Fibroblast of villous mesenchyme (primary cell): ENCODE results near the gene ROPN1B. TPM values are rescaled to one million over a fixed set of nuclear protein-coding genes. Genes with fewer than 3 reads are reported as not detected.
A peak's percentile ranks its signal among the peaks of the same experiment; 100 is the strongest.
"Not testable (repeated sequence)": the region's sequence is repeated elsewhere in the genome, so short reads cannot be mapped to it uniquely, and the experiment has no call there.

Experiments used
- DNase-seq: peaks from one replicate; pipeline ENCODE4 v3.0.0-alpha.2; 2010; ENCODE audit warnings: low read depth
- H3K4me3 ChIP-seq: 2 replicates; pipeline ENCODE4 v1.5.1; 2011; ENCODE audit warnings: low read depth, mild to moderate bottlenecking, low read length
- total RNA-seq: library from RNA; depleted of rRNA; stranded (reverse); fragments of >200 nt; gene quantifications from 2 replicates; pipeline ENCODE4 v1.2.3, GENCODE V29; 2012
- TF ChIP-seq, protein P1 (sequence below): IDR thresholded peaks from 2 replicates; pipeline ENCODE4 v1.5.1; 2012; ENCODE audit warnings: low read depth, mild to moderate bottlenecking, low read length; ENCODE audit not compliant: insufficient read depth

The ROPN1B gene
- total RNA-seq, 1 donor: 0.43 TPM

DNA sequence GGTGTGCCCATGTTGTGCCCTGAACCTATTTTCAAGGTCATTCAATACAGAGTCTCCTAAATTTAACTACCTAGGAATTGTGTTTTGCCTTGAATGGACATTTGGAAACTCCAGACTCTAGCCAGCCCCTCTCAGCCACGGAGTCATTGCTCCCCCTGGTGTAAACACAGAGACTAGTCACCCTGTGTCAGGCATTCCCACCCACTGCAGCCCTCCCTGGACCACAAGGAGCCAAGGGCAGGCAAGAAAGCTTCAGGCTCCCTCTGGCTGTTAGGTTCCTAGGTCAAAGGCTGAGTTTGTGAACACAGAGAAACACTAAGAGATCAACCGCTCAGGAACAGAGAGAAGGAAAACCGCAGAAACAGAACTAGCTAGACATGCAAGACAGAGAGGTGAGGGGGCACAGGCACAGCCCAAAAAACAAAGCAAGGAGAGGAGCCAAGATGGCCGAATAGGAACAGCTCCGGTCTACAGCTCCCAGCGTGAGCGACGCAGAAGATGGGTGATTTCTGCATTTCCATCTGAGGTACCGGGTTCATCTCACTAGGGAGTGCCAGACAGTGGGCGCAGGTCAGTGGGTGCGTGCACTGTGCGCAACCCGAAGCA, 32.7 kb upstream of the ROPN1B start:
- H3K4me3 ChIP-seq: not testable (repeated sequence)
- TF ChIP-seq, protein P1, sequence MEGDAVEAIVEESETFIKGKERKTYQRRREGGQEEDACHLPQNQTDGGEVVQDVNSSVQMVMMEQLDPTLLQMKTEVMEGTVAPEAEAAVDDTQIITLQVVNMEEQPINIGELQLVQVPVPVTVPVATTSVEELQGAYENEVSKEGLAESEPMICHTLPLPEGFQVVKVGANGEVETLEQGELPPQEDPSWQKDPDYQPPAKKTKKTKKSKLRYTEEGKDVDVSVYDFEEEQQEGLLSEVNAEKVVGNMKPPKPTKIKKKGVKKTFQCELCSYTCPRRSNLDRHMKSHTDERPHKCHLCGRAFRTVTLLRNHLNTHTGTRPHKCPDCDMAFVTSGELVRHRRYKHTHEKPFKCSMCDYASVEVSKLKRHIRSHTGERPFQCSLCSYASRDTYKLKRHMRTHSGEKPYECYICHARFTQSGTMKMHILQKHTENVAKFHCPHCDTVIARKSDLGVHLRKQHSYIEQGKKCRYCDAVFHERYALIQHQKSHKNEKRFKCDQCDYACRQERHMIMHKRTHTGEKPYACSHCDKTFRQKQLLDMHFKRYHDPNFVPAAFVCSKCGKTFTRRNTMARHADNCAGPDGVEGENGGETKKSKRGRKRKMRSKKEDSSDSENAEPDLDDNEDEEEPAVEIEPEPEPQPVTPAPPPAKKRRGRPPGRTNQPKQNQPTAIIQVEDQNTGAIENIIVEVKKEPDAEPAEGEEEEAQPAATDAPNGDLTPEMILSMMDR: peak; percentile 57
- peak; percentile 30 for DNase-seq

DNA sequence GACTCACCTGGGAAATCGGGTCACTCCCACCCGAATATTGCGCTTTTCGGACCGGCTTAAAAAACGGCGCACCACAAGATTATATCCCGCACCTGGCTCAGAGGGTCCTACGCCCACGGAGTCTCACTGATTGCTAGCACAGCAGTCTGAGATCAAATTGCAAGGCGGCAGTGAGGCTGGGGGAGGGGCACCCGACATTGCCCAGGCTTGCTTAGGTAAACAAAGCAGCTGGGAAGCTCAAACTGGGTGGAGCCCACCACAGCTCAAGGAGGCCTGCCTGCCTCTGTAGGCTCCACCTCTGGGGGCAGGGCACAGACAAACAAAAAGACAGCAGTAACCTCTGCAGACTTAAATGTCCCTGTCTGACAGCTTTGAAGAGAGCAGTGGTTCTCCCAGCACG, 32.1 kb upstream of the ROPN1B start:
- not testable (repeated sequence) for H3K4me3 ChIP-seq

GRCh38 chr3:125947806-125948205, 21.2 kb upstream of the ROPN1B start:
- peak; percentile 30 for DNase-seq
- not testable (repeated sequence) for H3K4me3 ChIP-seq

More for the DNA sequence above, 32.1 kb upstream of the ROPN1B start:
- not testable (repeated sequence) for DNase-seq

DNA sequence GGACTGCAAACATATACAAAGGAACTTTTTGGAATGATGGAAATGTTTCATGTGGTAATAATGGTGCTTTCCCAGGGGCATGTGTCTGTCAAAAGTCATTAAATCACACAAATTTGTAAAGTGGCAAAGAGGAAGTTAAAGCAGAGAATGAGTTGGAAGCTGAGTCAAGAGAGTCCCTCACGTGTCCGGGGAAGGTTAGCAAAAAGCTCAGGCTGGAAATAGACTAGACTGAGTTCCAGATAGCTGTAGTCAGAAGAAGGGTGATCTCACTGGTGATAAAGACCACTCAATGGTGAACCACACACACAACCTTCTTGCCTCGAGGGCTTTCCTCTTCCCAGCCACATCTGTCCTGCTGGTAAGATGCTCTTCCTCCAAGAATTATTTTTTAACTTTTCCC, 20.1 kb upstream of the ROPN1B start:
- H3K4me3 ChIP-seq: not testable (repeated sequence)
- peak; percentile 13 for DNase-seq

GRCh38 chr3:125951176-125951575, 17.8 kb upstream of the ROPN1B start:
- DNase-seq: not testable (repeated sequence)

DNA sequence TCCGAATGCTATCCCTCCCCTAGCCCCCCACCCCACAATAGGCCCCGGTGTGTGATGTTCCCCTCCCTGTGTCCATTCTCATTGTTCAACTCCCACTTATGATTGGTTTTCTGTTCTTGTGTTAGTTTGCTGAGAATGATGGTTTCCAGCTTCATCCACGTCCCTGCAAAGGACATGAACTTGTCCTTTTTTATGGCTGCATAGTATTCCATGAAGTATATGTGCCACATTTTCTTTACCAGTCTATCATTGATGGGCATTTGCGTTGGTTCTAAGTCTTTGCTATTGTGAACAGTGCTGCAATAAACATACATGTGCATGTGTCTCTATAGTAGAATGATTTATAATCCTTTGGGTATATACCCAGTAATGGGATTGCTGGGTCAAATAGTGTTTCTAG, 12.0 kb upstream of the ROPN1B start:
- H3K4me3 ChIP-seq, DNase-seq: not testable (repeated sequence)

More at GRCh38 chr3:125951176-125951575, 17.8 kb upstream of the ROPN1B start:
- H3K4me3 ChIP-seq: not testable (repeated sequence)

DNA sequence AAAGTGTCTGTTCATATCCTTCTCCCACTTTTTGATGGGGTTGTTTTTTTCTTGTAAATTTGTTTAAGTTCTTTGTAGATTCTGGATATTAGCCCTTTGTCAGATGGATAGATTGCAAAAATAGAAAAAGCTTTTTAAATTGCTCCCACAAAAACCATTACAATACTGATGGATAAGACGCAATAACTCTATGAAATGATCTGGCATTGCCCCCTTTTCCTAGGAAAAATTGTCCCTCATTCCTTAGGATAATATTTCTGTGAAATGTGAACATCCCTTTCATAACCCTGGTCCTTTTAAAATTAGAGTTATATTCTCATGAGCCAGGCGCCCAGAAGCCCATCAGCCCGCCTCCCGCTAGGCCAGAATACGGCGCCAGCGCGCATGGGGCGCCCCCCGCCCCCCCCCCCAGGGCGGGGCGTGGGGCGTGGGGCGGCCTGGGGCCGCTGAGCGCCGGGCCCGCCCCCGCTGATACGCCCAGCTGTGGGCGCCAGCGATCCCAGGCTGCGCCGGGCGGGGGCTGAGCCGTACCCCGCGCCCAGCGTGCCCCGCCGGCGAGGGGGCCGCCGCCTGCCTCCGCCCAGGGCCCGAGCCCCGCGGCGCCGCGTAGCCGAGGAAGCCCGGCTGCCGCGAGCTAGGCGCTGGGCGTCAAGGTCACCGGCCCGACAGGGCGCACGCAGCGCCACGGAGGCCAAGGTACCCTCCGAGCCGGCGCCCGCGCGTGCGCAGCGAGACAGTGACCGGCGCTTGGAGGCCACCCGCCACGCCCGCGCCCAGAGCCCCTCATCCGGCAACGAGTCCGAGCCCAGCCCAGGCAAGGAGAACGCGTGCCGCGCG, 11.1 kb upstream of the ROPN1B start:
- H3K4me3 ChIP-seq: no peak overlapping the region
- TF ChIP-seq, protein P1: no peak
- no peak for DNase-seq

DNA sequence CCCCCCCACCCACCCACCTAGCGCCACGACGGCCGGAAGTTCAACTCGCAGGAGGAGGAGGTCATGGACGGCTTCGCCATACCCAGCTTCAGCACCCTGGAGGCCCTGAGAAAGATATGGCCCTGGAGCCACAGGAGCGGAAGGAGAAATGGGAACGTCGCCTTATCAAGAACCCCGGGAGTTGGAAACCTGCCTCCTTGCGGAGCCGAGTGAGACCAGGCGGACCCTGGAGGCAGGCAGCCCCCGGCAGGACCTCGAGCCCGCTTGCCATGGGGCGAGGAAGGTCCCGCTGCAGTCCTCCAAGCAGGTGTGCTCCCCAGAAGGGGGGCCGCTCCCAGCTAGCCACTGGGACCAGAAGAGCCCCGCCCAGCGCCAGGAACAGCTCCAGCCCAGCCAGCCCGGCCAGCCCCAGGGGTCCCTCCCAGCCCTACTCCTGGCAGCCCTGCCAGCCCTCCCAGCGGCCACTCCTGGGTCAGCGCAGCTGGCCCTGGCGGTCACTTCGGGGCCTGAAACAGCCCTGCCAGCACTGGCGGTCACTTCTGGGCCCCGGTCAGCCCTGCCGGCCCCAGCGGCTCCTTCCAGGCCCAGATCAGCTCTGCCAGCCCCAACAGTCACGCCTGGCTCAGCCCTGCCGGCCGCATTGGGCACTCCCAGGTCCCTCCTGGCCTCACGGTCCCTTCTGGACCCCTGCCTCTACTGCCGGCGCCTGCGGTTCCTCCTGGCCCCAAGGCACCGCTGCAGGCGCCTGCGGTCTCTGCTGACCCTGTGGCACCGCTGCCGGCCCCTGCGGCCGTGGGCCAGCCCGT, 10.3 kb upstream of the ROPN1B start:
- no peak for DNase-seq
- TF ChIP-seq, protein P1: no peak
- H3K4me3 ChIP-seq: no peak overlapping the region

- no peak overlapping the region for H3K4me3 ChIP-seq
- DNase-seq: no peak
- TF ChIP-seq, protein P1: no peak
These were observed 9.5 kb upstream of the ROPN1B start for GRCh38 chr3:125959317-125960065.
